Heart left ventricle (tissue), 16 donors: ENCODE data around the gene NAALADL2. TPM values are rescaled to one million over a fixed set of nuclear protein-coding genes. Genes with fewer than 3 reads are reported as not detected.

Experiments used
- ATAC-seq, 4 donors: fragments of 200-7000 bp; cut with Tn5 transposase; one replicate each; pipeline ENCODE4 v1.9.1; 2020 to 2022; ENCODE audit warnings: moderate library complexity in 4 of 4, mild to moderate bottlenecking in 3 of 4, moderate number of reproducible peaks in 1 of 4
- DNase-seq, 5 donors: peaks; one replicate each; pipeline ENCODE4 v3.0.0-alpha.2; 2020
- H3K27ac ChIP-seq, 12 donors: fragments of 200-600 bp; sonication (generic) in 4 of 12; one replicate each; pipeline versions ENCODE4 v1.5.0 to v1.8.0; 2016 to 2022; ENCODE audit warnings: mild to moderate bottlenecking in 2 of 12
- H3K27me3 ChIP-seq, 9 donors: fragments of 200-600 bp; sonication (generic) in 2 of 9; one replicate each; pipeline versions ENCODE4 v1.5.1 to v1.8.0; 2016 to 2022; ENCODE audit warnings: mild to moderate bottlenecking in 3 of 9
- H3K36me3 ChIP-seq, 9 donors: fragments of 200-600 bp; sonication (generic) in 2 of 9; one replicate each; pipeline versions ENCODE4 v1.5.0 to v1.8.0; 2018 to 2022; ENCODE audit warnings: mild to moderate bottlenecking in 2 of 9
- H3K4me1 ChIP-seq, 12 donors: fragments of 200-600 bp; sonication (generic) in 4 of 12; one replicate each; pipeline versions ENCODE4 v1.5.0 to v1.8.0; 2016 to 2022; ENCODE audit warnings: mild to moderate bottlenecking in 3 of 12
- H3K4me3 ChIP-seq, 12 donors: fragments of 200-600 bp; sonication (generic) in 4 of 12; one replicate each; pipeline versions ENCODE4 v1.5.0 to v1.8.0; 2017 to 2022; ENCODE audit warnings: mild to moderate bottlenecking in 9 of 12, moderate library complexity in 4 of 12
- H3K9me3 ChIP-seq, 12 donors: fragments of 200-600 bp; sonication (generic) in 4 of 12; one replicate each; pipeline versions ENCODE4 v1.5.0 to v1.8.0; 2016 to 2022; ENCODE audit warnings: mild to moderate bottlenecking in 1 of 12
- CTCF ChIP-seq, 12 donors: fragments of 200-600 bp; sonication (generic) in 4 of 12; IDR thresholded peaks; one replicate each; pipeline versions ENCODE4 v1.5.0 to v1.8.0; 2018 to 2022; ENCODE audit warnings: antibody characterized with exemption in 12 of 12, mild to moderate bottlenecking in 5 of 12
- POLR2A ChIP-seq, 2 donors: fragments of 450-650 bp; IDR thresholded peaks; one replicate each; pipeline ENCODE4 v1.6.1; 2017; ENCODE audit warnings: antibody characterized with exemption in 2 of 2, mild to moderate bottlenecking in 2 of 2, moderate library complexity in 2 of 2
- WGBS, 4 donors: extraction: QIAGEN DNeasy Blood & Tissue Kit in 2 of 4; methylation state at CpG; one replicate each; pipeline versions ENCODE4 v1.1.5 to v1.1.7; 2013 to 2018; 5-methylcytosine and 5-hydroxymethylcytosine counted together
- intact Hi-C, 10 donors: fragments of 100-400 bp; cut with DNase I; formaldehyde crosslinking; loops; one replicate each; pipeline versions ENCODE4 v1.11.1 to v1.14.2; 2022
- polyA plus RNA-seq, 2 donors: library from polyadenylated mRNA; stranded (reverse); fragments of 200-250 nt; gene quantifications; one replicate each; pipeline ENCODE4 v1.2.3, GENCODE V29; 2013
- total RNA-seq, 9 donors: library from RNA; depleted of rRNA in 2 of 9; stranded (reverse); fragments of >200 nt in 2 of 9; fragmentation: NEBNext Ultra II Directional in 3 of 9; extraction: Animal tissue kit (Norgen Biotek cat#: 25700) in 3 of 9; gene quantifications; one replicate each; pipeline versions ENCODE4 v1.1.0 to v1.2.4, GENCODE V29; 2016 to 2023
- donor health status: ischemic (EF 13 %, LVEDD 7.1; RV severe dilation, severe dysfunction).
- donor health status: healthy with polysubstance abuse.
- donor health status: DM: no; HTN: yes; CAD: no.
- donor health status: DM: no; HTN: no; CAD: no.
- donor health status: ischemic (EF 25% LVEDD 6.9; RV normal size, moderate dysfunction).
- donor health status: ischemic (EF 25% LVEDD 5.7; RV mildly dilated, moderate dysfunction).
- donor health status: healthy.
- donor health status: DM: yes; HTN: yes; CAD: no.
- donor health status: ischemic (EF 35%, LVEDD 5.7; RV mildly dilated, moderate dysfunction).
- donor health status: nonischemic (EF 11% LVEDD 7.7; RV severe dilation, severe dysfunction).
- donor health status: DM: yes; HTN: yes; CAD: no.
- donor health status: PGD.
- donor health status: ischemic (EF 29% LVEDD 5.4; RV normal size, mild dysfunction).
- donor health status: nonischemic (EF 23%, LVEDD 6.1; RV moderate dilation, normal function).

Gene NAALADL2
- total and polyA plus RNA-seq, 11 donors: 0.23 to 8.5 (median 3.0) TPM

GRCh38 chr3:175005881-175006280 lies 146.7 kb downstream of the NAALADL2 start:
- Histone ChIP-seq H3K27me3 (no peaks in the 10 kb centered on the region), H3K4me1 (no peaks in the 10 kb centered on the region), H3K4me3 (no peak overlapping the region), H3K36me3 (no peaks in the 10 kb centered on the region), H3K9me3 (no peaks in the 10 kb centered on the region), H3K27ac (no peak overlapping the region)
- WGBS, 4 donors: 85 to 89% (median 87%) methylated on average over 5 of the region's 5 CpGs
- no peak for DNase-seq
- no peak for TF ChIP-seq CTCF (IDR thresholded peaks at IDR 0.05)
- no peak for TF ChIP-seq POLR2A (IDR thresholded peaks at IDR 0.05)
- intact Hi-C loops: no loop called here
- ATAC-seq: no peak

GRCh38 chr3:175007306-175007705 lies 148.2 kb downstream of the NAALADL2 start:
- intact Hi-C loops: no loop called here
- WGBS, 4 donors: 86 to 94% (median 87%) methylated on average over 1 of the region's 1 CpG
- Histone ChIP-seq H3K27me3 (no peaks in the 10 kb centered on the region), H3K36me3 (no peaks in the 10 kb centered on the region), H3K4me3 (no peak overlapping the region), H3K27ac (no peak overlapping the region), H3K9me3 (no peaks in the 10 kb centered on the region), H3K4me1 (no peaks in the 10 kb centered on the region)
- DNase-seq: no peak
- no peak for ATAC-seq
- TF ChIP-seq POLR2A (IDR thresholded peaks at IDR 0.05) (no peak), CTCF (IDR thresholded peaks at IDR 0.05) (no peak)

- Histone ChIP-seq H3K4me1 (no peaks in the 10 kb centered on the region), H3K27me3 (no peaks in the 10 kb centered on the region), H3K36me3 (no peaks in the 10 kb centered on the region), H3K9me3 (no peaks in the 10 kb centered on the region), H3K4me3 (no peak overlapping the region), H3K27ac (no peak overlapping the region)
- TF ChIP-seq CTCF (IDR thresholded peaks at IDR 0.05) (no peak), POLR2A (IDR thresholded peaks at IDR 0.05) (no peak)
- ATAC-seq (no peak), DNase-seq (no peak)
- 88 to 98% (median 95%) methylated on average over 2 of the region's 2 CpGs for WGBS, 4 donors
- intact Hi-C loops: no loop called here
Measured at GRCh38 chr3:175009295-175009694, 150.2 kb downstream of the NAALADL2 start.

GRCh38 chr3:175015056-175015635 lies 156.0 kb downstream of the NAALADL2 start:
- Histone ChIP-seq H3K36me3 (no peaks in the 10 kb centered on the region), H3K27me3 (no peaks in the 10 kb centered on the region), H3K4me3 (no peak overlapping the region), H3K27ac (no peak overlapping the region), H3K4me1 (no peaks in the 10 kb centered on the region), H3K9me3 (no peaks in the 10 kb centered on the region)
- ATAC-seq: no peak
- intact Hi-C loops: no loop called here
- DNase-seq: no peak
- 47 to 56% (median 47%) methylated on average over 6 of the region's 6 CpGs for WGBS, 4 donors
- TF ChIP-seq CTCF (IDR thresholded peaks at IDR 0.05) (no peak), POLR2A (IDR thresholded peaks at IDR 0.05) (no peak)
